ENCODE measurements around the gene CLDN25.
A peak's percentile ranks its signal among the peaks of the same experiment; 100 is the strongest.
"Not testable (repeated sequence)": the region's sequence is repeated elsewhere in the genome, so short reads cannot be mapped to it uniquely, and the experiment has no call there.

The CLDN25 gene

DNA sequence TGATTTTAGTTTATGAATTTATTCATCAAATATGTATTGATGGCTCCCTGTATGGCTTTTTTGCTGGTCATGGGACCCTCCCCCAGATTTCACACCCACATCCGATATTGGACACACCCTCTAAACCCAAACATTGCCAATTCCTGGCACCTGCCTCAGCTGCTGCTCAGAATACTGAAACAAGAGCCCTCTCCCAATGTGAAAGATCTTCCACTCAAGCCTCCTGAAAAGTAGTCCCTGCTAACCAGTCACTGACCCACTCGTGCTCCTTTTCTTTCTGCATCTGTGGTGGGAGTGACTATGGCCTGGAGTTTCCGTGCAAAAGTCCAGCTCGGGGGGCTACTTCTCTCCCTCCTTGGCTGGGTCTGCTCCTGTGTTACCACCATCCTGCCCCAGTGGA, at the start of gene CLDN25:
TSS of gene CLDN25 (plus strand) at position 301 of the 400 bp plus-strand sequence. CDS start at position 301, 0 bp downstream.
- DNase-seq: no peak

DNA sequence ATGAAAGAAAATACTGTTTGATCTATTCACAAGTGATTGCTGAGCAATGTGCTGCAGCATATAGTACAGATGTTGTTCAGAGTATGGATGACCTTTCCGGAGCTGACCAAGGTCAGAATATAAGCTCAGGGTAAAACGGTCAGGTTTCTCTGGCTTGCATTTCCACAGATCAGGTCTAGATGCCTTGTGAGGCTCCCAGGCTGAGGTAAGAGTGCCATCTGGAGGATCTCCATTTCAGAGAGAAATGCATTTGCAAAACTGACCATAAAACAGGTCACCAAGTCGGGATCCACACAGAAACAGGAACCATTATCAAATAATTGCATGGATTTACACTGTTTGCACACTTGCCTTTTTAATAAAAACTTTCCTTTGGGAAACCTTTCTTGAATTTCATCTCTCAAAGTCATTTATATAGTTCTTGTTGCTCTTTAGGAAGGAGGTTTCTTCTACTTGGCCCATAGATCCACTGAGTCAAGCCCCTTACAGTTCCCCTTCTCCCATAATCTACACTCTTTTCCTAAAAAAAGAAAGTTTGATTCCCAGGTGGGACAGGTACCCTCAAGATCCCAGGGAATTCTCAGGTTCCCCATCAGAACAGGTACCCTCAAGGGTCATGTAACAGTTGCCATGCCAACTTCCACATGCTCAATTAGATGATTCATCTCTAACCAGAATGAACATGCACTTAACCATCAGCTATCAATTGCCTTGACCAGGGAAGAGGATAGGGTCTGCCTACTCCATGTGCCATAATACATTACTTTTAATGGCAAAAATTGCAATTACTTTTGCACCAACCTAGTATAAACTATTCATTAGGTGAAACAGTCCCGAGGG, 48.5 kb upstream of the CLDN25 start:
- no peak for DNase-seq

DNA sequence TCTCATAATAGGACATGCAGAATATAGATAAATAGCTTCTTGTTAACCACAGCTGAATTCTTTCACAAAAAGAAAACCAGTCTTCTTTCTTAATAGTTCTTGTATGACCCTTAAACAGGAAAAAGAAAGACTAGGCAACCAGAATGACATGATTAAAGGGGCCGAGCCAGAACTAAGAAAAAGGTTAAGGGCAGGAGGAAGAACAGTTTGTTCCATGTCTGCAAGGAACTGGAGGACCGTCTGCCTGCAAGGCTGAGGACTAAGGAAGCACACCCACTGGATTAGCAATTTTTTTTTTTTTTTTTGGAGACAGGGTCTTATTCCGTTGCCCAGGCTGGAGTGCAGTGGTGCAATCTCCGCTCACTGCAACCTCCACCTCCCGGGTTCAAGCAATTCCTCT, 47.5 kb upstream of the CLDN25 start:
- no peak for DNase-seq

DNA sequence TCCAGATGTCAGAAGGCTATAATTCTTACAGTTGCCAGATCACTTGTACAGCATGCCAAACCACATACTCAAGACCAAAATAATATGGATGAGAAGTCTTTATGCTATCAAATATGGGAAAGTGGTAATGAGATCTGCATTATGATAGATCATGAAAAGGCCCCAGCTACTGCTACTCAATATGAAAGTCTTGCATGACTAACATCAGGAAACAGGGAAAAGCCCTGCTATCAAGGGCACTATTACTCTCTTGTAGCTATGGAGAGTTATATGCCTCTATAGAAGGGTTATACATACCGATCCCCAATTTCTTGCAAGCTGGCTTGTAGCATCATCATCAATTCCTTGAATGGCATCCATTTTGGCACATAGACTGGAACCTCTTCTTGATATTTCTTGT, 43.3 kb upstream of the CLDN25 start:
- no peak for DNase-seq

DNA sequence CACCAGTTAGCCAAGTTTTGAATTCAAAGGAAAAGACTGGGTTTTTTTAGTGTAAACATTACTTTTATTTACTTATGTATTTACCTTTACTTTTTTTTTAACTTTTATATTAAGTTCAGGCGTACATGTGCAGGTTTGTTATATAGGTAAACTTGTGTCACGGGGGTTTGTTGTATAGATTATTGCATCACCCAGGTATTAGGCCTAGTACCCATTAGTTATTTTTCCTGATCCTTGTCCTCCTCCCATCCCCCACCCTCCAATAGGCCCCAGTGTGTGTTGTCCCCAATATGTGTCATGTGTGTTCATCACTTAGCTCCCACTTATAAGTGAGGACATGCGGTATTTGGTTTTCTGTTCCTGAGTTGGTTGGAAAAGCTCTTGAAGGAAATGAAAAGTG, 26.7 kb upstream of the CLDN25 start:
- no peak for DNase-seq

DNA sequence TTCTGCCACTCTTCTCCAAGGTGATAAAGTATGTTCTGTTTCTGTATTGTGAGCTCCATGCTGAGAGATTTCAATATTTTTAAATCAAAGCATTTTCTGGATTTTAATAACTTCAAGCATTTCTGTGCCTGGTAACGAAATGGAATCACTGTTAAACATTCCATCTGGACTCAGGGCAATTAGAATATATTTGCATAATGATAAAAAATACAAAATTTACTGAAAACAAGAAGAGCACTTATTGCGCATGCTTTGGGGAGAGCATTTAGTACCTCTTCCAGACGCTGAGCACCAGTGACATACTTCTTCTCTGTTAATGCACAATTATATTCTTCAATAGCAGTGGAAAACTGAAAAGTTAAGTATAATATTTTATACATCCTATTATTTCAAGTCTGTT, 19.4 kb upstream of the CLDN25 start:
- no peak for DNase-seq

DNA sequence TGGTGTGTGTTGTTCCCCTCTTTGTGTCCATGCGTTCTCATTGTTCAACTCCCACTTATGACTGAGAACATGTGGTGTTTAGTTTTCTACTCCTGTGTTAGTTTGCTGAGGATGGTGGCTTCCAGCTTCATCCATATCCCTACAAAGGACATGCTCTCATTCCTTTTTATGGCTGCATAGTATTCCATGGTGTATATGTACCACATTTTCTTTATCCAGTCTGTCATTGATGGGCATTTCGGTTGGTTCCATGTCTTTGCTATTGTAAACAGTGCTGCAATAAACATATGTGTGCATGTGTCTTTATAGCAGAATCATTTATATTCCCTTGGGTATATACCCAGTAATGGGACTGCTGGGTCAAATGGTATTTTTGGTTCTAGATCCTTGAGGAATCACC, 16.6 kb upstream of the CLDN25 start:
- not testable (repeated sequence) for DNase-seq

DNA sequence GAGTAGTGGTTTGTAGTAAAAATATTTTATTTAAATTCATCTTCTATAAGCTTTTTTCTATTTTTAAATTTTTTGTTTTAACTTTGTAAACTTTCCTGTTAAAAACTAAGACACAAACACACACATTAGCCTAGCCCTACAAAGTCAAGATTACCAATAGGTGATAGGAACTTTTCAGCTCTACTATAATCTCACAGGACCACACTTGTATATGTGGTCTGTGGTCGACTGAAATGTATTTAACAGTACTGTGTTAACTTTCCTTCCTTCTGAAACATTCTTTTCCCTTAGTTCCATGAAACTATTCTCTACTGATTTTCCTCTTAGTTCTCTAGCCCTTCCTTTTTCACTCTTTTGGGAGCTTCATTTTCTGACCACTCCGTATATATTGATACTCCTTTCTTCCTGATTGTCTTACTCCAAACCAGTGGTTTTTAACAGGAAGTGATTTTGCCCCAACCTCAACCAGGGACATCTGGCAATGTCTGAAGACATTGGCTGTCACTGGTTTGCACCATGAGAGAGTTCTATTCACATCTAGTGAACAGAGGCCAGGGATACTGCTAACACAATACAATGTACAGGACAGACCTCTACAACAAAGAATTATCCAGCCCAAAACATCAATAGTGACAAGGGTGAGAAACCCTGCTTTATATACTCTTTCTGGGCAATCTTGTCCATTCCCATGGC, 14.9 kb upstream of the CLDN25 start:
- DNase-seq: no peak

DNA sequence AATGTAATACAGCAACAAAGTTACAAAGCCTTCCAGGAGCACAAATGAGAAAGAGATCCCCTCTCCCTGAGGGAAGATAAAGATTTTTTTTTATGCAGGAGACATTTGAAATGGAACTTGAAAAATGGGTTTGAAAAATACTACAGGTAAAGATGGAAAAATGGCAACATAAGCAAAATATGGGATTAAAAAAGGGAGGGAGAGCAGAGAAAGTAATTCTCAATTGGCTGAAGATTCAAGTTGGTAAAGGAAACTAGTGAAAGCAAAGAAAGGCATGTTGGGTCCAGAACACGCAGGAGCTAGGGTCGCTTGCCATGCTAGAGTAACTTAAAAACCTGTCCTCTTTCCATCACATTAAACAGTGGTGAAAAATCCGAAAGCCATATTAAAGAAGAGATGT, 7.6 kb upstream of the CLDN25 start:
- no peak for DNase-seq

DNA sequence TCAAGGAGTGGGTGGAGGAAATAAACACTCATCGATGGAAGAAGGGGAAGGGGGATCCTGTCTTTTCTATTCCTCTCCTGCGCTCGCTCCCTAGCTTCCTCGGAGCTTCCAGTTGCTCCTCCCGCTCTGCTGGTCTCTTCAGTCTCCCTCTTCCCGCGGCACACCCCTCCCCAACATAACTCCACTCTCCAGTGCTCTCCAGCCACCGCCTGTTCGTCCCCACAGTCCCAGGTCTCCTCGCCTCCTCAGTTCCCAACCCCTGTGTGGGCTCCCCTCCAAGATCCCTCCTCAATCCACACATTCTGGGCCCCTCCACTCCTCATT, 6.5 kb upstream of the CLDN25 start:
- no peak for DNase-seq

DNA sequence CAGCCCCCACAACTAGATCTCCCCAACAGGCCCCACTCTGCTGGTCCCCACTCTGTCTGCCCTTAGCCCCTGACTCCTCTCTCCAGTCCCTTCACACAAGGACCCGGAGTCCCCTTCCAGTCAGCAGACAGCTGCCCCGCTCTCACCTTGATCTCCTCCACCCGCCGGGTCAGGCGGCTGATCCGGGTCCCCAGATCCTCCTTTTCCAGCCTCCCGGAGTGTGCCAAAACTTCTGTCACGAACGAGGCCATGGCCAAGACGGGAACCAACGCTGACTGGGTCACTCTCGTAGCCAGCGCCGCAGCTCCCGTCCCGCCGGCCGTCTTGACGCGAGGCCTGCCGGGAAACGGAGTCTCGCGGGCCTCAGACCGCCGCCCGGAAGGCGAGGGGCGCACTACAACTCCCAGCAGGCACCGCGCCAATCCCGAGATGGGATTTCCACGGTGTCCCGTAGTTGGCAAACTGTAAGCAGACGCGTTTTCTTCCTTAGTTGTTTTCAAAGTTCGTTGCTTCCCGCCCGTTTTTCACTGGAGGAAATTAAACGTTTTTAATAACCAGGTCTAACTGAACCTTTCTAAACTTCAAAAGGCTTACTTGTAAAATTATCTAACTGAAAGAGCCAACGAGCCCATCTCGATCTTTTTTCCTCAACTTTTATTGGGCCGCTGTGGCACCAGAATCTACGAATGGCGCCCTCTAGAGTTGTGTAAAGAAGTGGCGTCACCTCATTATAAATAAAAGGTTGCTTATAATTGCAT, 6.0 kb upstream of the CLDN25 start, which contains the start of gene ZW10:
TSS of gene ZW10 (minus strand) at position 277 of the 758 bp plus-strand sequence. CDS start at position 251, 26 bp downstream.
- peak; percentile 98 for DNase-seq

DNA sequence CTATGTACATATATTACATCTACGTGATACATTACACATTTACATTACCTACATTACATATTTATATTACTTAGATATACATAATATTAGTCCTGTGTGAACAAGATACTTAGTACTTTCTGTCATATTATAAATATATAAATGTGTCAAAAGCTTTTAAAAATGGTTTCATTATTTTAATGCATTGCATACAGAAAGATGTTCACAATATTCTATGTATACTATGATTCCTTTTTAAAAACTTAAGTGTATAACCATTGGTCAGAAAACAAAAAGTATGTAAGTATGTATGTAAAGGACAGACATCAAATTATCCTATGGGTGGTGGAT, 5.5 kb upstream of the CLDN25 start:
- DNase-seq: no peak

DNA sequence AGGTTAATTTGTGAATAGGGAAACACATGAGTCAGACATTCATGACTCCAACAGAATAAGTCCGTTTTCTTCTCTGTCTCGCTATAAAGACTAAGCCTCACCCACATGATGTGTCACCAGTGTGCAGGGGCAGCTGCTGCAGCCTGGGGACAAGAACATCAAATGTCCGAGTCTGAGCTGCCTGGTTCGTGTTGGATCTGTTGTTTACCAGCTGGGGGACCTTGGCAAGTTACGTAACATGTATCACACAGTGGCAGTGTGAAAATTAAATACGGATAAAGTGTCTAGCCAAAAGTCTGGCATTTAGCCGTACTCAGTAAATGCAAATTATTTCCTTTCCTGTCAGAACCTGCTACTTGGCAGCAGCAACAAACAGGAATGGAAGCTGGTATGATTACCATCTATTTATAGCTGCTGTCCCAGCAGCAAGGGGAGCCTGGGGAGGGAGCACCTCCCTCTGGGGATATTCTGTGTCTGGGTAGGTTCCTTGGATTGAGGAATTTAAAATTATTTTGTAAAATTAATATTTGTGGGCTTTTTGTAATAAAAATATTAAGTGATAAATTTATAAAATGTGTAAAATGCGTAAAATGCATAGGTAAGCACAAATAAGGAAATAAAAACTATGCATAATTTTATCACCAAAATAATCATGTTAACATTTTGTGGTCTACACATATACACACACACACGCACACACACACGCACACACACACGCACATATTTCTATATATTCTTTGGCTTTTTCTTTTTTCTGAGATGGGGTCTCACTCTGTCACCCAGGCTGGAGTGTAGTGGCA, 1.3 kb upstream of the CLDN25 start:
- no peak for DNase-seq

DNA sequence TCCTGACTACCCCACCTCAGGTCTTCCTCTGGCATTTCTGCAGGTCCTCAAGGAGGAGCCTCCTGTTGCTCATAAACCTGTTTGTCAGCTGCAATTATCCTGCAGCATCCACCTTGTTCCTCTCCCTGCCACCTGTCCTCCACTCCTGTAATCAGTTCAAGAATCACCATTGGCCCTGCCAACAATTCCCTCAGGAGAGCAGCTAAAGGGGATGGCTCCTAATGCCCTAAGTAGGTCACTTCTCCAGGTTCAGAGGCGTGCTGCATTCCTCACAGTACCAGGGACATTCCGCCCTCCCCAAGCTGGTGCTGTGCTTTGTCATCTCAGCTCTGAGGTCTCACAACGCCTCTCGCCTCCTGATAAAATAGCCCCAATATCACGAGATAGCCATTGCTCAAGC, 2.1 kb downstream of the CLDN25 start:
- DNase-seq: no peak

DNA sequence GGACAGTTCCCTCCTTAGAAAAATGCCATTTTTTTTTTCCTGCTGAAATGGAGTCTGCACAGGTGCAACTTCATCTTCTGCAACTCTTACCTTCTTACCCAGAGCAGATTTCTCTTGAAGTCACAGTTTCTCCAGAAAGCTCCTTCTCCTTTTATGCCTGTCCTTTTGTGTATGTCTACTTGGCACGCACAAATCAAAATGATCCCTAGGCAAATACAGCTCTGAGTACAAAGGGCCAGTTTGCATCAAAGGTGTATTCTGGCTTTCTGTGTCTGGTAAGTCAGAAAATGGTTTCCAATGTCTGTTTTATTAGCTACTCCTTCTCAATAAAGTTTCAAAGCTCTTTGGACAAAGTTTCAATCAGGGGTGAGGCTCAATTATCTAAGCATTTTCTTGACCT, 2.5 kb downstream of the CLDN25 start:
- no peak for DNase-seq

DNA sequence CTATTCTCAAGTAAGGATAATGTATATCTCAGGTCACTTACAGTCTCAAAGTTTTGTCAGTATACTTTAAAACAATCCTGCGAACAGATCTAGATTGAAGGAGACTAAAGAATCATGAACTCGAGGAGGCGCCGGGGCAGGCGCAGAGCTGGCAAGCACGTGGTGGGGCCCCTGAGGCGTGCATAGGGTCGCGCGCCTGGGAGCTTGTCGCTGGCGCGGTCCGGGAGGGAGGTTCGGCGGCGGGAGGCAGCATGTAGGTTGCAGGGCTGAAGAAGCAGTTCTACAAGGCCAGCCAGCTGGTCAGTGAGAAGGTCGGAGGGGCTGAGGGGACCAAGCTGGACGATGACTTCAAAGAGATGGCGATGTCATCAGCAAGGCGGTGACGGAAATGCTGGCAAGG, 9.4 kb downstream of the CLDN25 start:
- DNase-seq: not testable (repeated sequence)

DNA sequence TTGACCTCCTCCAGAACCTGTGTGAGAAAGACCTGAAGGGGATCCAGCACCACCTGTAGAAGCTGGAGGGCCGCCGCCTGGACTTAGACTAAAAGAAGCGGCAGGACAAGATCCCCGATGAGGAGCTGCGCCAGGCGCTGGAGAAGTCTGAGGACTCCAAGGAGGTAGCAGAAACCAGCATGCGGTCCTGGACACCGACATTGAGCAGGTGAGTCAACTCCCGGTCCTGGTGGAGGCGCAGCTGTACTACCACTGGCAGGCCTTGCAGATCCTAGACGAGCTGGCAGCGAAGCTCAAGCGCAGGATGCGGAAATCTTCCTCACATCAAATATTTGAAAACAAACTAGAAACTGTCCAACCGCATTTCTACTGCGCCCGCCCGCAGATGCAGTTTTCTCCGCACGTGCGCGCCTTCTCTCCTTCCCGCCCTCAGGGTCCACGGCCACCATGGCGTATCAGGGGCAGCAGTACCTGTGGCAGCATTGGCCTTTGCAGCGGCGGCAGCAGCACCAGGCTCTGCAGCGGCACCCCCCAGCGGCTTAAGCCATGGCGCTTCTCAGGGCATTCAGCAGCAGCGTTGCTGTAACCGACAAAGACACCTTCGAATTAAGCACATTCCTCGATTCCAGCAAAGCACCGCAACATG, 10.2 kb downstream of the CLDN25 start:
- no peak for DNase-seq

DNA sequence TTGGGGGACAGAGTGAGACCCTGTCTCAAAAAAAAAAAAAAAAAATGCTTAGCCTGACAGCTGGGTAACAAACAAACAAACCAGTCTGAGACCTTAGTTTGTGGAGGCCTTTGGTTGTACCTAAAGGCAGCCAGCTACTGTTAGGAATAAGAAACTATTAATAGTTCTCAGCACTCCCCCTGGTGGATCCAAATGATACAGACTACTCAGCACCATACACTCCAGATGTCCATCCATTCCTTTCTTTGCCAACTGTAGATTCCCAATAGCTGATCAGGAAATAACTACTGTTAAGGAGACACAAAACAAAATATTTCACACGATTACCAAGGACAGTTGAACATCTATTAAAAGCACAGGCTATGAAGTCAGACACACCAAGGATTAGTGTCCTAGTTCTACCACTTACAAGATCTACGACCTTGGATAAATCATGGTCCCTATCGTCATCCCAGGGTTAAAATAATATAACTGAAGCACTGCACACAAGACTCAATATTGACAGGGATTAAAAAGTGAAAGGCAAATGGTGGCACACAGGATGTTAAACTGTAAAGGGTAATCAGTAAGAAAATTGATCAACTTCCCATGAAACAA, 17.2 kb downstream of the CLDN25 start:
- DNase-seq: no peak

DNA sequence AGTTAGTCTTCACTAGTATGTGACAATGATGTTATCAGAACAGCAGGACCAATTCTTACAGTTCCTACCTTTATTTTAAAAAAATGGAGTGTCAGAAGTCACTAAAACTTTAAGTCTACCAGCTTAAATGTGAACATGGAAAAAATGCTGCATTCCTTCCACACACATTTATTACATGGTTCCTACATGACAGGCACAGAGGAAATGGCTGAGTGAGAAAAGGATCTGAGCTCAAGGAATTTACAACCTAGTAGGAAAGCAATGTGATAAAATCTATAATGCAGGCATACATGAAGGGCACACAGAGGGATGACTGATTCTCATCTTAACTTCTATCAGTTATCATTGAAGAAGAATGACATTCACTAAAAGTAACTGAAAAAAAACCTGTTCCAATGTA, 23.0 kb downstream of the CLDN25 start:
- no peak for DNase-seq

DNA sequence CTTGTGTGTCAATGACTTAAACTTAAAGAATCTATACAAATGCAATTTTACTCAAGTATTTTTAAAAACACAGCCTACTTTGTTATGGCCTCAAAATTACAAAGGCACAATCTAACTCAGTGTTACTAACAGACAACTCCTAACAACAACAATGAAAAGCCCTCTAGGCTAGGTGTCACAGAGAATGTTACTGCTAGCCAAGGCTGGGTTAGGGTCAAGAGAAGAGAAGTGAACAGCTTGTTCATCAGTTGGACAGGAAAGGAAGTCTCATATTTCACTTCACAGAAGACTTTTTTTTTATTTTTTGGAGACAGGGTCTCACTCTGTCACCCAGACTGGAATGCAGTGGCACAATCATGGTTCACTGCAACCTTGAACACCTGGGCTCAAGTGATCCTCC, 26.0 kb downstream of the CLDN25 start:
- no peak for DNase-seq

DNA sequence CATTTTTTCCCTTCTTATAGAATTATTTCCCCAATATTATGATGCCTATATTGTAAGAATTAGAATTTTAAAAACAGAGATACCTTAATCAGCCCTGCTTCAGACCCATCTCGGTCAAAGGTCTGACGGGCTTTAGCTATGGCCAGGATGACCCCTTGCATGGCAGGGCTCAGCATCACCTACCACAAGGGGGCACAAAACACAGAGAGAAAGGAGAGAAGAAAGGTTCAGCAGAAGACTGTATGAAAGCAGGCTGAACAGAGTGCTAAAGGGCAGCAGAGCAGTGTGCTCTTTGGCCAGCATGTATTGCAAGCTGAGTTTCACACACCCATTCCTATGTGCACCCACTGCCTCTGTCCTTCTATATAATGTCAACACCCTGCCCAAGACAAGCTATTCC, 26.8 kb downstream of the CLDN25 start:
- DNase-seq: no peak

DNA sequence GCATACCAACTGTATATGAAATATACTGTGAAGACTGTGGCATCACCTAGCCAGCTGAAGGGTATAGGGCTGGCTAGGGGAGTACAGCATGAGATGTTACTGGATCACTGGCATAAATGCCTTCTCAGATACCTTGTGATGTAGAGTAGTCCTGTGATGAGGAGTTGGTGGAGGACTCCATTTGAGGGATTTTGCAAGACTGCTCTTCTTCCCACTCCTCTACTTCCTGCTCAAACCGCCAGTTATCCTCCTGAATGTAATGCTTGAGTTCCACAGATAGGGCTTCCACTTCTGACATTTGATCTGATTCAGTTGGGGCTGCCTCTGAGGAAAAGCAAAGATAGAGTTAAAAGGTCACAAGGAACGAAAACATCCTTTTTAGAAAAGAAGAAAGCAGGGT, 29.3 kb downstream of the CLDN25 start:
- no peak for DNase-seq

Data from right forelimb (tissue), 1 donor.